Trophoblast cell (in vitro differentiated cells and primary cell): ENCODE data around the gene ETV3.

Experiments
- DNase-seq, 2 donors: peaks; one replicate each; pipeline ENCODE4 v3.0.0-alpha.2; 2016
- H2AFZ ChIP-seq: 2 replicates; pipeline ENCODE4 v1.6.1; 2013; ENCODE audit warnings: low read length, moderate library complexity, mild to moderate bottlenecking; ENCODE audit not compliant: insufficient read depth, poor library complexity
- H2AK5ac ChIP-seq: 2 replicates; pipeline ENCODE4 v1.6.1; 2013; ENCODE audit warnings: mild to moderate bottlenecking, low read length
- H2BK120ac ChIP-seq: 2 replicates; pipeline ENCODE4 v1.6.1; 2013; ENCODE audit warnings: low read length, mild to moderate bottlenecking, moderate library complexity; ENCODE audit not compliant: insufficient read depth, poor library complexity
- H2BK12ac ChIP-seq: 2 replicates; pipeline ENCODE4 v1.6.1; 2013; ENCODE audit warnings: mild to moderate bottlenecking, low read length, moderate library complexity
- H2BK5ac ChIP-seq: 2 replicates; pipeline ENCODE4 v1.6.1; 2013; ENCODE audit warnings: low read length, low read depth, moderate library complexity, mild to moderate bottlenecking; ENCODE audit not compliant: poor library complexity
- H3K14ac ChIP-seq: 2 replicates; pipeline ENCODE4 v1.6.1; 2013; ENCODE audit warnings: mild to moderate bottlenecking, low read length
- H3K18ac ChIP-seq: 2 replicates; pipeline ENCODE4 v1.6.1; 2013; ENCODE audit warnings: mild to moderate bottlenecking, low read length
- H3K23ac ChIP-seq: 2 replicates; pipeline ENCODE4 v1.6.1; 2013; ENCODE audit warnings: low read length
- H3K27ac ChIP-seq: 2 replicates; pipeline ENCODE4 v1.5.1; 2013; ENCODE audit warnings: low read depth, mild to moderate bottlenecking, inconsistent platforms, low read length, moderate library complexity
- H3K27me3 ChIP-seq: 2 replicates; pipeline ENCODE4 v1.6.1; 2013; ENCODE audit warnings: inconsistent platforms, mild to moderate bottlenecking, low read length, moderate library complexity; ENCODE audit not compliant: insufficient read depth
- H3K36me3 ChIP-seq, 2 experiments: 1 replicate in 1 of 2; 2 replicates in 1 of 2; pipeline ENCODE4 v1.6.1; 2013; ENCODE audit warnings: low read length in 2 of 2, mild to moderate bottlenecking in 2 of 2, moderate library complexity in 1 of 2; ENCODE audit not compliant: insufficient read depth in 2 of 2, control insufficient read depth in 1 of 2
- H3K4ac ChIP-seq: 2 replicates; pipeline ENCODE4 v1.6.1; 2013; ENCODE audit warnings: low read depth, mild to moderate bottlenecking, low read length, moderate library complexity
- H3K4me1 ChIP-seq, 2 experiments: 1 replicate in 1 of 2; 2 replicates in 1 of 2; pipeline ENCODE4 v1.6.1; 2013; ENCODE audit warnings: low read length in 2 of 2, mild to moderate bottlenecking in 2 of 2, moderate library complexity in 1 of 2; ENCODE audit not compliant: insufficient read depth in 2 of 2, control insufficient read depth in 1 of 2
- H3K4me2 ChIP-seq: 2 replicates; pipeline ENCODE4 v1.6.1; 2013; ENCODE audit warnings: inconsistent platforms, mild to moderate bottlenecking, low read length, moderate library complexity
- H3K4me3 ChIP-seq: 2 replicates; pipeline ENCODE4 v1.5.1; 2013; ENCODE audit warnings: mild to moderate bottlenecking, low read depth, low read length, inconsistent platforms
- H3K79me1 ChIP-seq: one replicate; pipeline ENCODE4 v1.6.1; 2013; ENCODE audit warnings: low read length
- H3K79me2 ChIP-seq: 2 replicates; pipeline ENCODE4 v1.6.1; 2013; ENCODE audit warnings: low read length, mild to moderate bottlenecking; ENCODE audit not compliant: control insufficient read depth, insufficient read depth, poor library complexity
- H3K9ac ChIP-seq: 2 replicates; pipeline ENCODE4 v1.6.1; 2013; ENCODE audit warnings: mild to moderate bottlenecking, low read length
- H3K9me3 ChIP-seq: 2 replicates; pipeline ENCODE4 v1.6.1; 2013; ENCODE audit warnings: low read depth, mild to moderate bottlenecking, control low read depth, inconsistent platforms, low read length; ENCODE audit not compliant: insufficient read depth
- H4K12ac ChIP-seq: 2 replicates; pipeline ENCODE4 v1.6.1; 2013; ENCODE audit warnings: low read depth, mild to moderate bottlenecking, low read length, moderate library complexity
- H4K8ac ChIP-seq: 2 replicates; pipeline ENCODE4 v1.6.1; 2013; ENCODE audit warnings: low read depth, mild to moderate bottlenecking, low read length, moderate library complexity
- H4K91ac ChIP-seq: one replicate; pipeline ENCODE4 v1.6.1; 2013; ENCODE audit warnings: low read depth, mild to moderate bottlenecking, low read length, moderate library complexity
- whole genome bisulfite sequencing: extraction: QIAGEN DNeasy Blood & Tissue Kit; methylation state at CpG from one replicate; pipeline ENCODE4 v1.1.7; 2013; ENCODE audit warnings: missing lambda C conversion rate; ENCODE audit not compliant: insufficient read length, insufficient coverage; ENCODE audit errors: extremely low coverage; 5-methylcytosine and 5-hydroxymethylcytosine counted together

The ETV3 gene

GRCh38 chr1:157081707-157082106, 56.5 kb downstream of the ETV3 start:
- Histone ChIP-seq H2BK5ac (no peak overlapping the region), H3K36me3 (no peaks in the 10 kb centered on the region), H3K23ac (no peak overlapping the region), H3K4me3 (no peak overlapping the region), H4K12ac (no peak overlapping the region), H2AK5ac (no peak overlapping the region), H4K91ac (no peak overlapping the region), H3K18ac (no peak overlapping the region), H3K9me3 (no peaks in the 10 kb centered on the region), H2AFZ (no peak overlapping the region), H3K14ac (no peak overlapping the region), H3K27ac (no peak overlapping the region), H3K9ac (no peak overlapping the region), H3K27me3 (no peaks in the 10 kb centered on the region), H4K8ac (no peak overlapping the region), H3K4ac (no peak overlapping the region), H3K79me2 (no peaks in the 10 kb centered on the region), H2BK12ac (no peak overlapping the region), H3K79me1 (no peaks in the 10 kb centered on the region), H2BK120ac (no peak overlapping the region), H3K4me2 (no peak overlapping the region), H3K4me1 (peaks cover 0 to 1% of the 10 kb centered on the region in 2 experiments)
- no peak for DNase-seq
- WGBS: no CpG with 5 or more reads among the region's 5 CpGs

- Histone ChIP-seq H4K12ac (no peak overlapping the region), H3K79me2 (no peaks in the 10 kb centered on the region), H2AK5ac (no peak overlapping the region), H3K36me3 (no peaks in the 10 kb centered on the region), H2BK120ac (no peak overlapping the region), H3K27me3 (no peaks in the 10 kb centered on the region), H3K9ac (no peak overlapping the region), H3K27ac (no peak overlapping the region), H3K4me3 (no peak overlapping the region), H4K8ac (no peak overlapping the region), H3K4ac (no peak overlapping the region), H3K4me2 (no peak overlapping the region), H3K4me1 (no peaks in the 10 kb centered on the region), H2BK12ac (no peak overlapping the region), H3K14ac (no peak overlapping the region), H3K79me1 (no peaks in the 10 kb centered on the region), H2AFZ (no peak overlapping the region), H3K23ac (no peak overlapping the region), H3K18ac (no peak overlapping the region), H4K91ac (no peak overlapping the region), H2BK5ac (no peak overlapping the region), H3K9me3 (no peaks in the 10 kb centered on the region)
- peak; percentile 77 to 80 for DNase-seq
- no CpG with 5 or more reads among the region's 10 CpGs for WGBS
Measured at GRCh38 chr1:157080714-157081113, 57.5 kb downstream of the ETV3 start.

- no peak overlapping the region for H3K4ac ChIP-seq
- H4K91ac ChIP-seq: no peak overlapping the region
- H3K18ac ChIP-seq: no peak overlapping the region
- no peaks in the 10 kb centered on the region for H3K4me1 ChIP-seq
- no peak overlapping the region for H2BK12ac ChIP-seq
- no peak overlapping the region for H4K8ac ChIP-seq
- no peaks in the 10 kb centered on the region for H3K79me1 ChIP-seq
- no peaks in the 10 kb centered on the region for H3K27me3 ChIP-seq
- no peak overlapping the region for H2AK5ac ChIP-seq
- H3K36me3 ChIP-seq: no peaks in the 10 kb centered on the region
- no peak overlapping the region for H3K9ac ChIP-seq
- no peak overlapping the region for H3K4me3 ChIP-seq
- H3K9me3 ChIP-seq: no peaks in the 10 kb centered on the region
- H4K12ac ChIP-seq: no peak overlapping the region
- no peak overlapping the region for H2AFZ ChIP-seq
- no peak overlapping the region for H2BK120ac ChIP-seq
- no CpG with 5 or more reads among the region's 1 CpG for WGBS
- no peaks in the 10 kb centered on the region for H3K79me2 ChIP-seq
- no peak for DNase-seq
- H3K27ac ChIP-seq: no peak overlapping the region
- H3K4me2 ChIP-seq: no peak overlapping the region
- no peak overlapping the region for H2BK5ac ChIP-seq
- no peak overlapping the region for H3K23ac ChIP-seq
- no peak overlapping the region for H3K14ac ChIP-seq
Measured at GRCh38 chr1:157077394-157077793, 60.8 kb downstream of the ETV3 start.

- Histone ChIP-seq H2AFZ (no peak overlapping the region), H2BK12ac (no peak overlapping the region), H3K9me3 (no peaks in the 10 kb centered on the region), H2AK5ac (no peak overlapping the region), H2BK120ac (no peak overlapping the region), H3K4me1 (no peaks in the 10 kb centered on the region), H3K18ac (no peak overlapping the region), H3K79me2 (no peaks in the 10 kb centered on the region), H3K4me2 (no peak overlapping the region), H4K12ac (no peak overlapping the region), H4K8ac (no peak overlapping the region), H3K14ac (no peak overlapping the region), H4K91ac (no peak overlapping the region), H3K4me3 (no peak overlapping the region), H3K36me3 (no peaks in the 10 kb centered on the region), H3K23ac (no peak overlapping the region), H3K4ac (no peak overlapping the region), H3K79me1 (no peaks in the 10 kb centered on the region), H3K9ac (no peak overlapping the region), H3K27ac (no peak overlapping the region), H3K27me3 (no peaks in the 10 kb centered on the region), H2BK5ac (no peak overlapping the region)
- peak; percentile 67 to 82 for DNase-seq
- no CpG with 5 or more reads among the region's 35 CpGs for WGBS
Measured at GRCh38 chr1:157073944-157074685, 64.1 kb downstream of the ETV3 start.
